ENCODE data around the gene EMP1.

EMP1 gene

GRCh38 chr12:13165617-13166041, 30.9 kb upstream of the EMP1 start:
- H3K4me3 Mint-ChIP-seq: no peak overlapping the region
- peaks cover 8% of the 10 kb centered on the region for H3K27me3 Mint-ChIP-seq
- peak overlapping the region; percentile 64 for H3K27ac Mint-ChIP-seq
- no peaks in the 10 kb centered on the region for H3K9me3 Mint-ChIP-seq
- no peaks in the 10 kb centered on the region for H3K36me3 Mint-ChIP-seq (ENCODE audit: low read depth)
- H3K4me1 Mint-ChIP-seq (ENCODE audit: low read depth): peaks cover 24% of the 10 kb centered on the region

GRCh38 chr12:13167226-13167625, 29.3 kb upstream of the EMP1 start:
- no peaks in the 10 kb centered on the region for H3K9me3 Mint-ChIP-seq
- peaks cover 13% of the 10 kb centered on the region for H3K27me3 Mint-ChIP-seq
- no peak overlapping the region for H3K27ac Mint-ChIP-seq
- H3K36me3 Mint-ChIP-seq (ENCODE audit: low read depth): no peaks in the 10 kb centered on the region
- no peak overlapping the region for H3K4me3 Mint-ChIP-seq
- peaks cover 27% of the 10 kb centered on the region for H3K4me1 Mint-ChIP-seq (ENCODE audit: low read depth)

DNA sequence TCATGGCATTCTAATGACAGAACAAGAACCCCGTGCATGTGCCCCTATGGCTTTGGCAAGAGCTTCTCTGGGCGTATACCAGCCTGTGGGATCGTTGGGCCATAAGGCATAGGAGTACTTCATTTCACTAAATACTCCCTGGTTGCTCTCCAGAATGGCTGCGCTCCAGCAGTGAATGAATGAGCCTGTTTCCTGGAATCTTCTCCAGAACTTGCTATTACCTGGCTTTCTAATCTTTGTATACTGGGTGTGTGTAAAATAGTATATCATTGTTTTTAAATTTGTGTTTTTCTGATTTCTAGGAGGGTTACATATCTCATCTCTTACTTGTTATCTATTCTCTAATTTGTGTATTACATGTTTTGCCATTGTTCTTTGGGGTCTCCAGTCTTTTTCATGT, 28.6 kb upstream of the EMP1 start:
- no peak overlapping the region for H3K4me3 Mint-ChIP-seq
- H3K9me3 Mint-ChIP-seq: no peaks in the 10 kb centered on the region
- H3K27me3 Mint-ChIP-seq: peaks cover 13% of the 10 kb centered on the region
- no peaks in the 10 kb centered on the region for H3K36me3 Mint-ChIP-seq (ENCODE audit: low read depth)
- no peak overlapping the region for H3K27ac Mint-ChIP-seq
- H3K4me1 Mint-ChIP-seq (ENCODE audit: low read depth): peaks cover 33% of the 10 kb centered on the region

GRCh38 chr12:13169272-13169671, 27.3 kb upstream of the EMP1 start:
- Mint-ChIP-seq H3K4me3 (no peak overlapping the region), H3K9me3 (no peaks in the 10 kb centered on the region), H3K27ac (no peak overlapping the region), H3K36me3 (ENCODE audit: low read depth) (no peaks in the 10 kb centered on the region), H3K4me1 (ENCODE audit: low read depth) (peaks cover 46% of the 10 kb centered on the region), H3K27me3 (peaks cover 13% of the 10 kb centered on the region)

DNA sequence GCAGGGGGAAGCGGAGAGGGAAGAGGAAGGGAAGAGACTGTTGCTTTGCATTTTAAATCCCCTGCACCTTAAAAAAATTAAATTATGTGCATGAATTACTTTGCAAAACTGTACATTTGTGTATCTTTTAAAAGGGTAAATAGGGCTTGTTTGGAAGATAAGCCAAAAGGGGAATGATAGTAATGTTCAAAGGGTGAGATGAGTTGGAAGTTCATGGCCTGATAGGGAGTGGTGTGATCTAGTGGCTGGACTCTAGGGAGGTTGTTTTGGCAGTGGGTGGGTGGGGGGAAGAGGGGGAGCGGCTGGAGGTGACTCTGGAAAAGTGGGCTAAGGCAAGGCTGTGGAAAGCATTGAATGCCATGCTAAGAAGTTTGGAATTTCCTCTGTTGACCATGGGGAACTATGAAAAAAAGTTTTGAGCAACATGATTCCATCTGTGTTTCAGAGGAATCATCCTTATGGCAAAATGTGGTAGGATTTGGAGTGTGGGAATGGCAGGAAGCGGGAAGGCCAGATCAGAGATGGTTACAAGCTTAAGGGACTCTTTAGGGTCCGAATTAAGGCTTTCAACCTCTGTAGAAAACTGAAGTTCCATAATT, 25.5 kb upstream of the EMP1 start:
- no peak overlapping the region for H3K27ac Mint-ChIP-seq
- no peaks in the 10 kb centered on the region for H3K9me3 Mint-ChIP-seq
- H3K4me3 Mint-ChIP-seq: no peak overlapping the region
- peaks cover 33% of the 10 kb centered on the region for H3K4me1 Mint-ChIP-seq (ENCODE audit: low read depth)
- no peaks in the 10 kb centered on the region for H3K36me3 Mint-ChIP-seq (ENCODE audit: low read depth)
- H3K27me3 Mint-ChIP-seq: peaks cover 13% of the 10 kb centered on the region

DNA sequence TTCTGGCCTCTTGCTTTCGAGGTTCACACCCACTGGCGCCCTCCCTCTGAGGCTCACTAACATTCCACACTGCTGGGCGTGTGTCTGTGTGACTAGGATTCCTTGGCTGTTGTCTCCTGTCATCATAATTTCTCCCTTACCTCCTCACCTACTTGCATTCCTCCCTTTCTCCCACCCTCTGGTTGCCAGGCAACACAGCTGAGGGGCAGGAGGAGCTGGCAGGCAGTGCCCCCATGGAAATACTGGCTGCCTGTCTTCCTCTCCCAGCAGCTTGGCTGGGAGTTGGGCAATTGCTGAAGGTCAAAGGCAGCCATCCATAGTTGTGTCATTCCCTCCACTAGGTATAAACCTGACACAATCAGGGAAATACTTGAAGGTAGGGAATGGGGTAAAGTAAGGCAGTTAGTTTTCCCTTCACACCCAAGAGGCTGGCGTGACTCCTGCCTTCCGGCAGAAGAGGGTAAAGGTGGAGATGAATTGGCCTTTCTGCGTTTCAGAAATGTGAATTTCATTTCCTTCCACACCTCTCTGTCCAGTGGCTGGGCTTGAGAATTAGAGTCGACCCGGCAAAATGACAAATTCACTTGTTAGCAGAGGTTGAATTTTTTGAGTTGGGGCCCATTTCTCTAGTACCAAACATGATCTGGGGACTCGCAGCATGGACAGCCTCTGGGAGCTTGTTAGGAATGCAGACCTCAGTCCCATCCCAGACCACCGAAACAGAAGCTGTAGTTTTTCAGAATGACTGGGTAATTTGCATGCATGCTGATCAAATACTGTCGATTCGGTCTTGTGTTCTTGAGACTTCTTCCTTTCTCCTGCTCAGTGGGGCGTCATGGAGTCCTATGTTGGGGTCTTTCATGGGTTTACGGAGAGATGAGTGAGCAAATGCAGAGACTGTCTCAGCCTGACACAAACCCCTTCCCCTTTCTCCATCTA, 24.3 kb upstream of the EMP1 start:
- peaks cover 25% of the 10 kb centered on the region for H3K4me1 Mint-ChIP-seq (ENCODE audit: low read depth)
- no peaks in the 10 kb centered on the region for H3K36me3 Mint-ChIP-seq (ENCODE audit: low read depth)
- no peak overlapping the region for H3K27ac Mint-ChIP-seq
- peaks cover 13% of the 10 kb centered on the region for H3K27me3 Mint-ChIP-seq
- no peak overlapping the region for H3K4me3 Mint-ChIP-seq
- no peaks in the 10 kb centered on the region for H3K9me3 Mint-ChIP-seq

GRCh38 chr12:13173012-13173932, 23.3 kb upstream of the EMP1 start:
- H3K4me3 Mint-ChIP-seq: no peak overlapping the region
- H3K27me3 Mint-ChIP-seq: peaks cover 13% of the 10 kb centered on the region
- no peaks in the 10 kb centered on the region for H3K36me3 Mint-ChIP-seq (ENCODE audit: low read depth)
- H3K4me1 Mint-ChIP-seq (ENCODE audit: low read depth): peaks cover 25% of the 10 kb centered on the region
- no peaks in the 10 kb centered on the region for H3K9me3 Mint-ChIP-seq
- peak overlapping the region; percentile 1 for H3K27ac Mint-ChIP-seq

GRCh38 chr12:13175499-13175898, 21.0 kb upstream of the EMP1 start:
- no peak overlapping the region for H3K27ac Mint-ChIP-seq
- H3K36me3 Mint-ChIP-seq (ENCODE audit: low read depth): no peaks in the 10 kb centered on the region
- H3K4me1 Mint-ChIP-seq (ENCODE audit: low read depth): peaks cover 43% of the 10 kb centered on the region
- H3K4me3 Mint-ChIP-seq: no peak overlapping the region
- H3K27me3 Mint-ChIP-seq: peaks cover 9% of the 10 kb centered on the region
- no peaks in the 10 kb centered on the region for H3K9me3 Mint-ChIP-seq

DNA sequence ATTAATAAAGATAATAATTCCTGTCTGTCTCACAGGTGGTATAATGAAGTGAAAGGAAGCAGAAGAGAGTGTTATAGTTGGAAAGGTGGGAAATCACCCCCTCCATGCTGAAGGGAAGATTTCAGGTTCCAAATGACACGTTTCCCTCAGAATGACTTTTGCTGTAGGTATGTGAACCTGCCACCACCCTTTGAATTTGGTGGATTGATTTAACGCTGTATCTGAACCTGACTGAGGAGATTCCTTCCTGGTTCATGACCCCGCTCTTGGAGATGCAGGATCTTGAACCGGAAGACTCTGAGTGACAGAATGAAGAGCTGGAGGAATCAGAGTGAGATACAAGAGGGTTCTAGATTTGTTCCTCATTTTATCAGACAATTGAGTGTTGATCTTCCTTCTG, 20.3 kb upstream of the EMP1 start:
- Mint-ChIP-seq H3K9me3 (no peaks in the 10 kb centered on the region), H3K4me3 (no peak overlapping the region), H3K27me3 (peaks cover 4% of the 10 kb centered on the region), H3K27ac (no peak overlapping the region), H3K4me1 (ENCODE audit: low read depth) (peaks cover 43% of the 10 kb centered on the region), H3K36me3 (ENCODE audit: low read depth) (no peaks in the 10 kb centered on the region)

GRCh38 chr12:13177373-13177772, 19.2 kb upstream of the EMP1 start:
- Mint-ChIP-seq H3K27me3 (peaks cover 9% of the 10 kb centered on the region), H3K4me3 (no peak overlapping the region), H3K36me3 (ENCODE audit: low read depth) (no peaks in the 10 kb centered on the region), H3K9me3 (no peaks in the 10 kb centered on the region), H3K27ac (no peak overlapping the region), H3K4me1 (ENCODE audit: low read depth) (peaks cover 39% of the 10 kb centered on the region)

DNA sequence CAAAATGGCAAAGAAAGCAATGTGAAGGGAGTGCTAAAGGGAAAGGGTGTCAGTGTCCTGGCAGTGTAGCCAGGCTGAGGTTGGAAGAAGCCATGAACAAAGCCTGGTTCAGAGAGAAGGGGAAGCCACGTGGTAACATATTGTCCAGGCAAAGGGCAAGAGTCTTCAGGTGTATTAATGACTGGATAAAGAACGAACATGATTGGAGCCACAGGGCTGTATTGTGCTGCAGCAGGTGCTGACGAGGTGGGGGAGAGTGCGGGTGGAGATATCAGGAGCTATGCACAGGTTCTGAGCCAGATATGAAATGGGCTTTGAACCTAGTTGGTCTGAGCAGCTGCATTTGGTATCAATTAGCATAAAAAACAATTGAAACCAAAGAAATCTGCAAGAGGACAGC, 18.6 kb upstream of the EMP1 start:
- Mint-ChIP-seq H3K27ac (peak overlapping the region; percentile 4), H3K36me3 (ENCODE audit: low read depth) (no peaks in the 10 kb centered on the region), H3K4me1 (ENCODE audit: low read depth) (peaks cover 34% of the 10 kb centered on the region), H3K4me3 (no peak overlapping the region), H3K9me3 (no peaks in the 10 kb centered on the region), H3K27me3 (peaks cover 9% of the 10 kb centered on the region)

GRCh38 chr12:13178568-13179210, 17.8 kb upstream of the EMP1 start:
- Mint-ChIP-seq H3K9me3 (no peaks in the 10 kb centered on the region), H3K27ac (no peak overlapping the region), H3K4me3 (peak overlapping the region; percentile 67), H3K4me1 (ENCODE audit: low read depth) (peaks cover 26% of the 10 kb centered on the region), H3K27me3 (peaks cover 9% of the 10 kb centered on the region), H3K36me3 (ENCODE audit: low read depth) (no peaks in the 10 kb centered on the region)

DNA sequence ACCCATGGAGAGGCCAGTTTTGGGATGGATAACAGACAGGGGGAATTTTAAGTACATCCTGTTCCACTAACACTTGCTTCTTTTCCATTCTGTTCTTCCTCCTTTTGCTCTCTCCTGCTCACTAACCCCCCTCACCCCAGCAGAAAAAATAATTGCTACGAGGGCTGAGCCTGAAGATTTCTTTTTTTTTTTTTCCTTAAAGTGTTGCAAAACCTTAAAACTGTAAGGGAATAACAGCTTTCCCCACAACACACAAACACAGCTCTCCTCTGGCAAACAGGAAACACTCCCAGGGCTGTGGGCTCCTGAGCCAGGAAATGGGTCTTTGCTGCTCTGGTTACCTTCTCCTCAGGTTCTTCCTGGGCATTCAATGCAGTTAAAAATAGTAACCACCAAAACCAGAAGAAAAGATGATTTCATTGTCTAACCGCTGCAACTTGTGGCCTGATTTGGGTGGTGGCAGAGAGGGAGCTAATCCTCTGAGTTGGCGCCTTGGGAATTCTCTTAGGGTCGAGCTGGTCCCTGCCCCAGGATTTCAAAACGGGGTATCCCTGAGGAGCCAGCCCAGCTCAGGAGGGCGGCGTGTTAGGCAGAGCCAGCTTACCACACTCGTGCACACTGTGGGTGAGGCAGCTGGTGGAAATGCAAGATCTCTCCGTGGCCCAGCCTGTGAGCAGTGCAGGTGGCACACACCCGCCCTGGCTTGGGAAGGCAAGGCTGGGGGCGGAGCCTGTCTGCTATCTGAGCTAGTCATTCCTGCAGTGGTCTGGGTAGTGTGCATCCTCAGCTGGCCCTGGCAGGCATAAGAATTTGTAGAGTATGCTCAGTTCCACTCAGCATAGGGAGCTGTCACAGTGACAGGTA, 17.1 kb upstream of the EMP1 start:
- H3K4me1 Mint-ChIP-seq (ENCODE audit: low read depth): peaks cover 19% of the 10 kb centered on the region
- H3K9me3 Mint-ChIP-seq: no peaks in the 10 kb centered on the region
- peak overlapping the region; percentile 54 for H3K27ac Mint-ChIP-seq
- H3K27me3 Mint-ChIP-seq: peaks cover 9% of the 10 kb centered on the region
- peak overlapping the region; percentile 67 for H3K4me3 Mint-ChIP-seq
- H3K36me3 Mint-ChIP-seq (ENCODE audit: low read depth): no peaks in the 10 kb centered on the region

Data from stimulated activated naive CD8-positive, alpha-beta T cell treated with anti-CD3 and anti-CD28 coated beads, Interleukin-15, Interleukin-2, amounts not matched to agents 100 ng/mL and 50 ng/mL, for 24 hours (primary cell).